Upper lobe of left lung (tissue), 4 donors: ENCODE data around the gene ILK.

ENCODE experiments used
- CTCF ChIP-seq, 6 experiments: fragments of 450-650 bp in 4 of 6; fragments of 200-600 bp in 2 of 6; sonication (generic) in 2 of 6; IDR thresholded peaks; one replicate each; pipeline ENCODE4 v1.5.1; 2016 to 2019; ENCODE audit warnings: antibody characterized with exemption in 6 of 6
- POLR2A ChIP-seq, 4 donors: fragments of 450-650 bp; IDR thresholded peaks; one replicate each; pipeline ENCODE4 v1.5.1; 2016 to 2017; ENCODE audit warnings: antibody characterized with exemption in 4 of 4, mild to moderate bottlenecking in 2 of 4

- no peak for TF ChIP-seq CTCF (IDR thresholded peaks at IDR 0.05)
- TF ChIP-seq POLR2A (IDR thresholded peaks at IDR 0.05): no peak
Measured at GRCh38 chr11:6622261-6623171, 18.9 kb downstream of the ILK start.
